ENCODE measurements around the gene KRT37.

The KRT37 gene

DNA sequence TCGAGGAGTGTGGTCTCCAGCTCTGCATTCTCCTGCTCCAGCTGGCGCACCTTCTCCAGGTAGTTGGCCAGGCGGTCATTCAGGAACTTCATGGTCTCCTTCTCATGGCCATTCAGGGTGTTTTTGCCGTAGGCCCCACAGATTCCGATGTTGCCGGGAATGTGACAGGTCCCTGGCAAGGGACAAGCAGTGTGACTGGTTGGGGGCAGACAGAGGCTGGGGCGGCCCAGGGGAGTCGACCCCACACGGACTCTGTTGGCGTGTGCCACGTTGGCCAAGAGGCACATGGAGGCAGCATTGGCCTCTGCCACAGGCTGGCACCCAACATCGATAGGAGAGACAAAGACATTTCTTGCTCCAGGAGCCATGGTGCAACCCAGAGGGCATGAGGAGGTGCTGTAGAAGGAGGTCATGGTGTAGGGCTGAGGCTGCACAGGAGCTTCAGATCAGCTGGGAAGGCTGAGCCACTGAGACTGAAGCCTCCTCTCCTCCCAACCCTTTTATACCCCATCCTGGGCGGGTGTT is at the start of gene KRT37:
KRT37 (minus strand) TSS at position 475 of the 525 bp plus-strand sequence; CDS start at position 413, 62 bp downstream.
- DNase-seq: no peak

DNA sequence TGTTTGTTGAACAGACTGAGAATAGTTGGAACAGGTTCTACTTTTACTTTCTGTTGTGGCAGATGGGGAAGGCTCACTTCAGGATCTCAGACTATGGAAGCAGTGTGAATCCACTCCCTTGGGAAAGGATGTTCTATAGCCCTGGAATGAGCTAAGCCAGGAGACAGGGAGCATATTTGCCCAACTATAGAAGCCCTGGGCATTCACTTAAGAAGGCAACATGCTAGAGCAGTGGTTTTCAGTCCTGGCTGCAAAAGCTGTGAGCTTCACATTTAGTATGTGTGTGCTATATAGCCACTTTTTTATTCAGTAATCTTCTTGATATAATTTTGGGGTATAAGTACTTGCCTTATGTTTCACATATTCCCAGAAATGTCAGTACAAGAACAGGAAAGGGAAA is 44.0 kb upstream of the KRT37 start:
- DNase-seq: no peak

DNA sequence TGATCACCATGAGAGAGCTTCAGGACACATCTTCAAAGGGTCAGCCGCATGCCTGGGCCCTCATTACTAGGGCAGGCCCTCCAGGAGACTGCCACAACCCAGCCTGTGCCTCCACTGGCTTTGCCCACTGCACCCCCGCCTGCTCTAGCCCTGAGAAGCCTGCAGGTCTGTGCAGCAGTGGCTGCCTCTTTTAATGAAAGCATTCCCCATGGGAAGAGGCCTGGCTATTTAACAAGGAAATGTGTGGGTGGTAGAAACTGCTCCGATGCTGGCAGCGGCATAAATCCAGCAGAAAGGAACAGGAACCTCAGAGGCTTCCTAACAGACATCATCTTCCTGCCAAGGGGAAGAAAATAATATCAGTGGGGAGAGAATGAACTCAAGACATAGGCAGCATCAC is 43.2 kb upstream of the KRT37 start:
- DNase-seq: no peak

DNA sequence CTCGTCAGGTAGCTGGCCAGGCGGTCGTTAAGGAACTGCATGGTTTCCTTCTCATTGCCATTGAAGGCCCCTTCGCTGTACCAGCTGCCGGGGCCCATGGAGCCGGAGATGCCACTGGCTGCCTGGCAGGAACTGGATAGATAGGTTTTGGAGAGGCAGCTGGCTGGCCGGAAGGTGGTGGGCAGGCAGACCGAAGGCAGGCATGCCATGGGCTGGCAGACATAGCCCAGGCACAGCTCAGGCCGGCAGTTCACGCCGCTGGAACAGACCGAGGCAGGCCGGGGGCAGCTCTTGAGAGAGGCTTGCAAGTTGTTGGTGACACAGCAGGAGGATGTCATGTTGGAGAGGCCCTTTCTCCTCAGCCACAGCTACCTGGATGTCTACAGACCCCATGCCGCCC is 42.6 kb upstream of the KRT37 start, which contains the start of gene KRT32:
KRT32 (minus strand) TSS at position 399 of the 400 bp plus-strand sequence; CDS start at position 338, 61 bp downstream.
- no peak for DNase-seq

DNA sequence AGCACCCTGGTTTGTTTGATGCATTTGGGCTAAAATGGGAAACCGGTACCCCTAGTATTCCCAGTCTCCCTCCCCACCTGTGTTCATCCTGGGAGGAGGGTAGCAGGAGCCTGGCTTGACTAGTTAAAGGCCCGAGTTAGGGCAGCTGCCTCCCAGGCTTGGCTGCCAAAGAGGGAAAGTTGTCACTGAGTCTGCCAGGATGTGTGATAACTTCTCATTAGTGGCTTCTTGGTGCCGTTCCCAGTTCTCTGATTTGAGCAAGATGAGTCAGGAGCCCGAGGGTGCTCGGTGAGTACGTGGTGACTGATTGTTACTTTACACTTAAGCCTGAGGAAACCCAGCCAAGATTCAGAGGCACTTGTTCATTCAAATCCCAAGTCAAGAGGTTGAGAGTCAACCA is 40.3 kb upstream of the KRT37 start:
- DNase-seq: no peak

DNA sequence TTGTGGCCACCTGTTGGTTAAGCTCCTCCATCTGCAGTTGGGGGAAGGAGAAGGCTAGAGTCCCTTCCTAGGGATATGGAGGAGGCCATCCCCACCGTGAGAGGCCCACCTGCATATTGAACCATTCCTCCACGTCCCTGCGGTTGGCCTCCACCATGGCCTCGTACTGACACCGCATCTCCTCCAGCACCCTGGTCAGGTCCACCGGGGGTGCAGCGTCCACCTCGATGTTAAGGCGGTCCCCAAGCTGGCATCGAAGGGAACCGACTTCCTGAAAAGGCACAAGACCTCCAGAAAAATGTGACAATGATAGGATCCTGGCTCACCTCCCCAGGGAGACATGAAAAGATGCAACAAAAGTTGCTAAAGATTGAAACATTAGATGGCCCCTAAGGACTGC is 39.8 kb upstream of the KRT37 start:
- DNase-seq: no peak

DNA sequence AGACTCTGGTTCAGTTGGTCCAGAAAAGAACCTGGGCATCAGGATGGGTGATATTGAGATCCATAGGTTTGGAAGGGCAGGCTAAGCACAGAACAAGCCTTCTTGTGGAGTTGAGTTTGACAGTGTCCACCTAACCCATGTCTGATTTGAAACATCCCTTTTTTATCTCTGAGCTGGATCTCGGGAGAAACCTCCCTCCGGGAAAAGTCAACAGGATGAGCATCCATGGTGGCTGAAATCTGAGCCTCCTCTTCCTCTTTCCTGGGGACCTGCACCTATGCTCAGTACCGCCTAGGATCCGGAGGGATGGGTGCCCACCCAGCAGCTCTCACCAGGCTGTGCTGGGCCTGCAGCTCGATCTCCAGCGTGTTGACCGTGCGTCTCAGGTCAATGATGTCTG is 39.4 kb upstream of the KRT37 start:
- DNase-seq: no peak

DNA sequence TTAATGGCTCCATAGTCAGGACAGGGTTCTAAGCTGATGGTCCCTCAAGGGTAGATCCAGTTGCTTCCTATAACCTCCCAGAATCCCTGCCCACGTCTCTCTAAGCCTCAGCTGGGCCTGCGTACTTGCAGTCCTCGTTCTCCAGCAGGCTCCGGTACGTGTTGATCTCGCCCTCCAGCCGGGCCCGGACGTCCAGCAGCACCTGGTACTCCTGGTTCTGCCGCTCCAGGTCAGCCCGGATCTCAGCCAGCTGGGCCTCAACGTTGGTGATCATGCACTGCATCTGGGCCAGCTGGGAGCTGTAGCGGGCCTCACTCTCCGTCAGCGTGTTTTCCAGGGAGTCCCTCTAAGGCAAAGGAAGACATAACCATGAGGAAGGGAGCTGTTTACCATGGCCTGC is 38.3 kb upstream of the KRT37 start:
- DNase-seq: no peak

DNA sequence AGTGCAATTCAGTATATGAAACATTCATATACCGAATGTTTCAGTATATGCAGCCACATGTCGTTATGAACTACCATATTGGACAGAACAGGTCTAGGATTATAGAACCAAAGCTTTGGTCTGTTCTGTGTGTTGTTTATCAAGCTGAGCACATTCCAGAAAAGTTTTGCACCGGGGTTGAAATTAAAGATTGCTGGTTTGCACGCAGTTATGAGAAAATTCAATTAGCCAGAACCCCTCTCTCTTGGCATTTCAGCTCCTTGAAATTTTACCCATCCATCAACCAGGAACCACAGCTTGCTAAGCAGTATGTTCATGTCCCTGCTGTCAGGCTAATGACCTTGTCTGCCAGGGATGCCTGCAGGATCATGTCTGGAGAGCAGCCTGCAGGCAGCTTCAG is 33.3 kb upstream of the KRT37 start:
- no peak for DNase-seq

DNA sequence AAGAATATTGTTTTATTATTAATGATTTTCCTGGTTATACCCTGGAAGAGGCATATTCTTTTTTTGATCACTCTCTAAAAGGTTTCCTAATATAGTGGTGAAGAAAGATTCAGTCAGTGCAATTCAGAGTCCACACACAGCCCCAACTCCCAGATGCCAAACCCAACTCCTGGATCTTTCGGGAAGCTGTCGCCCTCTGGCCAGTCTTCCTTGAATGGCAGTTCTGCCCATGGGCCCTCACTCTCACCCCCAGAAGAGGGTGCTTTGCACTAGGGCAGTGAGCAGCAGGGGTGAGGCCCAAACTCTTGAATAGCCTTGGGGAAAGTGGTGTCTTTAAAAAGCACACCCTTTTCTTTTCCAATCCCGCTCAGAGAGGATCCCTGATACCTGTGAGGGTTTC is 31.8 kb upstream of the KRT37 start:
- no peak for DNase-seq

DNA sequence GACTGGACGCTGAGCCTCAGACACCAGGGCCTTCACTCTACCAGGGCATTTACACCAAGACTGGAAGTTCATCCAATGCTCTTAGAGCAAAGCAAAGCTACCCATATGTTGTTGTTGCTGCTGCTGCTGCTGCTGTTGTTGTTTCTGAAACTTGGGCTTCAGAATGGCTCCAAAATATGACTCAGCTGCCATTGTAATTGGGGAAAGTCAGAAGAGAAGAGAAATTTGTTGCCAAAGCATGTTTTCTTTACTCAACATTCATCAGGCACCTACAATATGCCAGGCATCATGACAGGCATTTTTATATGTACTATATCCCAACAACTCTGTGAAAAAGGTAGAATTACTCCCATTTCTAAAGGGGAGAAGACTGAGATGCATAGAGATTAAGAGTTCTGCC is 30.9 kb upstream of the KRT37 start:
- DNase-seq: no peak

DNA sequence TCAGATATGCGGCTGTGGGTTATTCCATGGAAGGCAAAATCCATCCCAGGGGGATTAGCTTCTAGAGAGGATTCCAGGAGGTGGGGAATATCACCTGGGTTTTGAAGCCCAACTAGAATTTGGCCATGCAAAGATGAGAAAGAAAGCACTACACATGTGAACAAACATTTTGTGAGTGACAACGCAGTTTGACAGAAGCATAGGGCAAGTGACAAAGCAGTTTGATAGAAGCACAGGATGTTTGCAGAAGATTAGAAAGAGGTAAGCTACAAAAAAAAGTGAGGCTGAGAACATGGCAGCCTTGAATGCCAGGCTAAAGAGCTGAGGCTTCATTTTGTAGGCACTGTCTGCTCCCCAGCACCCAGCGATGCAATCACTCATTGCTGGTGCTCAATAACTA is 28.7 kb upstream of the KRT37 start:
- no peak for DNase-seq

DNA sequence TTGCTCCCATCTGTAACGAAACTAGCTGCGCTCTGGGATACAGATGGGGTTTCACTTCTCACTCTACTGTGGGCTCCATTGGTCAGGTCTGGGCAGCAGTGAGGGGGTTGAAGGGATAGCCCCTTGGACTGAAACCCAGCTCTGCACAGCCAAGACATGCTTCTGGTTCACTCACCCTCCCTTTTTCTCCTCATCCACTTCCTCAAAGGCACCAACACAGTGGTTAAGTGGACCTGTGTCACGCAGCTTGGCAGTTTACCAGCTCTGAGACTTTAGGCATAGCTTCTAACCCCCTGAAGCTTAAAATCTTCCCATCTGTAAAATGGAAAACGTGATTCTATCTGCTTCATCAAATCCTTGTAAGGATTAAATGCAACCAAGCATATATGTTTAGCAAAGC is 27.9 kb upstream of the KRT37 start:
- DNase-seq: no peak

DNA sequence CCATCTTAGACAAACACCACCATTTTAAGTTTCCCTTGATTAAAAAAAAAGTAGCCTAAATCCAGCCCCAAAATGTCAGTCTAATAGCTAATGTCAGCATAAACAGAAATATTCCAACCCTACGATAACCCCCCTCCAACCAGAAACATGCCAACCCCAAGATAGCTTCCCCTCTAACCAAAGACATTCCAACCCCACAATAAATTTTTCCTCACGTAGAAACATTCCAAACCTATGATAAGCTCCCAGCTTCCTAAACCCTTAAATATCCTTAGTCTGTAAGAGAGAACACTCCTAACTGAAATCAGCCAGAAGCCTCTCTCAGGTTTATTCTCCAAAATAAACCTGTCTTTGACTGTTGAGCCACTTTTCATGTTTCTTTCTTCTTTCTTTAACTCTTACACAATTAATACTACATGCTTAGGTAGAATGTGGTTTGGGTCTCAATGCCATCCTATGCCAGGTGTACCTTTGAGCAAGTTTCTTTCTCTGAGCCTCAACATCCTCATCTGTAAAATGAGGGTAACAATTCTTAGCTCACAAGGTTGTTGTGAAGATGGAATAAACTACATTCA is 26.9 kb upstream of the KRT37 start:
- DNase-seq: no peak

DNA sequence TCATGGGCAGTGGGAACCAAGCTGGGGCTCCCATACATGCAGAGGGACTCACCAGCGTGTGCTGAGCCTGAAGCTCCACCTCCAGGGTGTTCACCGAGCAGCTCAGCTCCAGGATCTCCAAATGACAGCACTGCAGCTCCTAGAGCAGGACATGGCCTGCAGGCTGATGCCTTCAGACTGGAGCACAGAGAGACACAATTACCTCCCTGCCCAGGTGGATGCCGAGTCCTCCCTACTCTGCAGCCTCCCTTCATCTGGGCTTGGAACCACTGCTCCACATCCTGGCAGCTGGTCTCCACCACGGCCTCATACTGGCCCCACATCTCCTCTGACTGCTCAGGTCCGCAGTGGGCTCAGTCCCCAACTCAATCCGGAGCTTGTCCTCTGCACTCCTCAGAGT is 24.6 kb upstream of the KRT37 start:
- no peak for DNase-seq

DNA sequence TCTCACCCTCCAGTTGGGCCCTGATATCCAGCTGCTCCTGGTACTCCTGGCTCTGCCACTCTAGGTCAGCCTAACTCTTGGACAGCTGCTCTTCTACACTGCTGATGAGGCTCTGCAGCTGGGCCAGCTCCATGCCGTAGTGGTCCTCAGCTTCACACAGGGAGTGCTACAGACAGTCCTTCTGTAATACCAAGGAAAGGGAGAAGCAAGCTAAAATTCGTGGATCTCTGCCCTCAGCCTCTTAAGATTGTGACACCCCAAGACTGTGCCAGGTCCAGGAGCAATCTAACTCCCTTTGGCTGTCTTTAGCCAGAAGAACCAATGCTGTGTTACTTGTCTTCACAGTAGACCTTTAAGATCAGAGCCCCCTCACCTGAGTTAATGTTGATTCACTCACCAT is 24.1 kb upstream of the KRT37 start:
- no peak for DNase-seq

DNA sequence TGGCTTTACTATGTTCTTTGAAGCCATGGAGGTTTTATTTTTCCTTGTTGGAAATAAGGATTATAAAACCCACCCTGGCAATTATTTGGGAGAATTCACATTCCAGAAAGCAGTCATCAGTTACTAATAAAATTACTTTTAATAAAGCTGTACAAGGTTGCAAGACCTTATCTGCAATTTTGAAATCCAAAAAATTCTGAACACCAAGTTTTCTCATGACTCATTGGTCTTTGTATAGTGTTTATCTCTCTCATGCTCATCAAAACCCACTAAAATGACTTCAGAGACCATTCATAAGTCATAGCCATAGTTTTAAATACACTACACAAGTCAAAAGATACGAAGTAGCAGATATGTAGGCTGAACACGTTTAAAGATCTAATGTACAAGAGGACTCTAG is 22.4 kb upstream of the KRT37 start:
- no peak for DNase-seq

DNA sequence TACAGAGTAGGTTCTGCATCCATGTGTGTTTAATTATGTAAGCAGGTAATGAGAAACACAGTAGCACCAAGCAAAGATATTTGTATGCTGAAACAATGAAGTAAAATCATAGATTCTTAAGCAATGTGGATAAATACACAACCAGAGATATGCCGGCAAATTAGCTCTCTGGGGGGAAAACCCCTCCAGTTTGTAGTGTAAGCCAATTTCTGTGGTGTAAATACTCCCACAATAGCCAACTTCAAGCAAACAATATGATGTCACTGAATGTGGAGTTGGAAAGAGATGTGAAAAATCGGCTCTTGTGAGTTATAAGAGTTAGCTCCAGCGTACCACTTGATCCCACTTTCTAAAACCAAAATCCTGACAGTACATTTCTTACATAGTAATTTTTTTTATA is 20.3 kb upstream of the KRT37 start:
- no peak for DNase-seq

DNA sequence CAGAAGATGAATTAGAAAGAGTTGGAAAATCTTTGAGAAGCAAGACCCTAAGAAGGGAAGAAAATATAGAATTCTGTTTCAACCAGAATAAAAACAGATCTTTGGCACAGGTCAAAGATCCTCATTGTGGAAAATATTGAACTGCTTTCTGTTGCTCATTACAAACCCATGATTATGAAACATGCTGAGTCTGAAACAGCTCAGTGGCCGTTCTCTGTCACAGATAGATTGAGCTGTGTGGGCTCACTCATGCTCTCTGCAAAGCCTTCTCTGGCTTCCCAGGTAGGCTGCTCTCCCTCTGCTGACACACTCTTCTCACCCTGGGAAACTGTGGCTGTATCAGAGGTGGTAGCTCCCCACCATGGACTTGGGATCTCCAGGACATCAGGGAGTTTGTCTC is 19.8 kb upstream of the KRT37 start:
- no peak for DNase-seq

DNA sequence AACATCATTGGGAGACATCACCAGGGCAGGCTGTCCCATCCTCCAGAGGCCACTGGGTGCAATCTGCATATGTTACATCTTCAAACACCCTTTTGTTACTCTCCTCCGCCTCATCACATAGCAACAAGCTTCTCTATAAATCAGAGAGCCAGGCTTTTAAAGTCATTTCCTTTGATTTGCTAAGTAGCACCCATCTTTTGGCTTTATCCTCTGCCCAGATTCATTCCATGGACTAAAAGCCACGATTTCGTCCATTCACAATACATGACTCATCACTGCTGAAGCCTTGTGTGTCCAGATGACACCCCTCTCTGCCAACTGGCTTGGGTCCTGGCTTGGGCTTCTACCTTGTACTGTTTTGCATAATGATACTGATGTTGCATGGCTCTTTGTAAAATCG is 18.4 kb upstream of the KRT37 start:
- DNase-seq: no peak

DNA sequence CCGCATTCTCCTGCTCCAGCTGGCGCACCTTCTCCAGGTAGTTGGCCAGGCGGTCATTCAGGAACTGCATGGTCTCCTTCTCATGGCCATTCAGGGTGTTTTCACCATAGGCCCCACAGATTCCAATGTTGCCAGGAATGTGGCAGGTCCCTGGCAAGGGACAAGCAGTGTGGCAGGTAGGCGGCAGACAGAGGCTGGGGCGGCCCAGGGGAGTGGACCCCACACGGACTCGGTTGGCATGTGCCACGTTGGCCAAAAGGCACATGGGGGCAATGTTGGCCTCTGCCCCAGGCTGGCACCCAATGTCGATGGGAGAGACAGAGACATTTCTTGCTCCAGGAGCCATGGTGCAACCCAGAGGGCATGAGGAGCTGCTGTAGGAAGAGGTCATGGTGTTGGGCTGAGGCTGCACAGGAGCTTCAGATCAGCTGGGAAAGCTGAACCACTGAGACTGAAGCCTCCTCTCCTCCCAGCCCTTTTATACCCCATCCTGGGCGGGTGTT is 16.2 kb upstream of the KRT37 start, which contains the start of gene KRT38:
KRT38 (minus strand) TSS at position 453 of the 503 bp plus-strand sequence; CDS start at position 391, 62 bp downstream.
- DNase-seq: no peak

DNA sequence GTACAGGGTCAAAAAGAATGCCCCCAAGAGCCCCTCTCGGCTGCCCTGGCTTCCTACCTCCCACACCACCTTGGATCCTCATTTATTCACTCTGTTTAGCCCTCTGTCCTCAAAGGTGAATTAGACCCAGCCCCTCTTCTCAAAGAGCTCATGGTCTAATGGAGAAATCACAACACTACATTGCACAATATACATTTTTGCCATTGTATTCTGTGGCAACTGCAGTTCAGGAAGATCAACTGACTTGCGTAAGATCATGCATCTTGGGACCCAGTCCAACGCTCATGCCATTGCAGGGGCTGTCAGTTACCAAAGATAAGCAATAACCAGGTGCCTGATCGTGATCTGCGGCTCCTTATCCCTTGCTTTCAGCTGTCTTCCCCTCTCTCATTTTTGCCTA is 15.0 kb upstream of the KRT37 start:
- DNase-seq: no peak

DNA sequence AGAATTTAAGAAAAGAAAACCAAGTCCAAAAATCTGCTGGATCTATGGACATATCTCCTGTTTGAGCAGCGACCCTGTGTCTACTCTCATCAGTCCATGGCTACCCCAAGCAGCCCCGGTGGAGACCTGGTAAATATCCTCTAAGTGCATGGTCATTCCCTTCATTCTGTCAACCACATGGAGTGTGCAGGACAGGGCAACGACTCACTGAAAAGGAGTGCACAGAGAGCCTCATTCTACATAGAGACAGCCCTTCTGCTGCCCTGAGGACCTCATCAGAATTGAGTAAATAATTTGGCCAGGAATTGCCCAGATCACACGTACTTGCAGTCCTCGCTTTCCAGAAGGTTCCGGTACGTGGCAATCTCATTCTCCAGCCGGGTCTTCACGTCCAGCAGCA is 13.4 kb upstream of the KRT37 start:
- no peak for DNase-seq

DNA sequence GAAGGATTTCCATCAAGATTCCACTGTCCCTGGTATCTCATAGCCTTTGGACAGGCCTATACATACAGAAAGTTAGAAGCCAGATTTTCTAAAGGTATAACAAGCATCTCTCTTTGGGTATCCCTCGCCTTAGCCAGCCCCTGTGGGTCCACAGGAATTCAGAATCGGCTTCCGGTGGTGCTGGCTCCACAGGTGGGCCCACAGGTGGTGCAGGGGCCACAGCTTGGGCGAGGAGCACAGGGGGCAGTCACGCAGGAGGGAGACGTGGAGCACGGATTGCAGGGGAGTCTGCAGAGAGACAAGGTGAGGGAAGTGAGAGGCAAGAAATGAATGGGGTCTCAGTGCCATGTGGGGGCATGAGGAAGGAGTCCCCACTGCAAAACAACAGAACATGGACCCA is 12.9 kb upstream of the KRT37 start:
- no peak for DNase-seq

DNA sequence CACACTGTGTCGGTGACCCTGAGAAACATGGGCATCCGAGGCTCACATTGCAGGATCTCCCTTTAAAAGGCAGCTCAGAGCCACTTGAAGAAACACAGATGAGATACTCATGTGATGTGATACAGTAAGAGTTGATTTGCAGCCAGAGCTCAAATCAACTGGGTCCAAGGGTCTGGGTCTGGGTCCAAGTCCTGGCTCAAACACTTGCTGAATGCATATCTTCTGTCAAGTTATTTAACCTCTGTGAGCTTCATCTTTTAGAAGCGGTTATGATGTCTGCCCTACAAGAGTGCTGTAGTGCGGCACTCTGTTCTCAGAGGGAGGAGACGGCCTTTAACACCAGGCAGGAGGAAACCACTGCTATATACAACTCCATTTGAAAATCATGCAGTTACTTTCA is 10.0 kb upstream of the KRT37 start:
- no peak for DNase-seq
